Measurements from ENCODE around the gene TMC1. TPM values are rescaled to one million over a fixed set of nuclear protein-coding genes. Genes with fewer than 3 reads are reported as not detected.
A peak's percentile ranks its signal among the peaks of the same experiment; 100 is the strongest.

The TMC1 gene
- total and polyA plus RNA-seq, 2 of the 8 experiments (the other 6 are each of a cell fraction or from before 2014, with no cell fraction given): 0.95 to 0.98 TPM

DNA sequence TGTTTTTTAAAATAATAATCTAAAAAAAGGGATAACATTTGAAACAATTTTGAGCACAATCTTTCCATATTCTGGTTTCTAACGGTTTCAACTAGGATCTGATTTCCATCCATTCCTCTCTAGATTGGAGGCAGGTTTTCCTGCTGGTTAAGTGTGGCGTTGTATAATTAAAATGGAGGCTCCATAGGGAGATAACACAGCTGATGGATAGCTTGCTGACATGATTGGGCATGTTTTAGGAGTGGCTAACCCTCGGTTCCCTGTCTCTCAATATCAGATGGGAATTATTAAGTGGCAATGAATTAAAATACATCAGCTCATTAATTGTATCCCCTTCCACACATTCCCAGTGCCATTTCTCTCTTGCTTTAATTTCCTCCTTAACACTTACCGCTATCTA lies 222.4 kb downstream of the TMC1 start:
- Histone ChIP-seq H4K91ac (replicated peaks; ENCODE audit: insufficient read length, low read length) (no peak overlapping the region), H3K79me1 (ENCODE audit: low read depth, low read length) (no peaks in the 10 kb centered on the region), H2BK5ac (ENCODE audit: low read depth, low read length) (no peak overlapping the region), H3K4me2 (ENCODE audit: insufficient read depth in 1 of 2, low read depth in 2 of 2, low read length in 2 of 2) (no peak overlapping the region), H2AFZ (ENCODE audit: low read length) (peak overlapping the region; percentile 91), H3K9ac (replicated peaks in 1 of 4; ENCODE audit: extremely low read depth in 1 of 4, low read depth in 3 of 4, low read length in 3 of 4) (no peak overlapping the region), H3K14ac (ENCODE audit: insufficient read length) (no peak overlapping the region), H4K5ac (ENCODE audit: insufficient read length, low read depth, low read length) (no peak overlapping the region), H3K23ac (ENCODE audit: insufficient read length) (no peak overlapping the region), H2AK5ac (ENCODE audit: low read depth, low read length) (no peak overlapping the region), H4K8ac (ENCODE audit: extremely low read depth, insufficient read depth, low read length) (no peak overlapping the region), H2BK20ac (ENCODE audit: low read length) (no peak overlapping the region), H3K9me3 (ENCODE audit: insufficient read depth in 2 of 2, low read depth in 1 of 2, low read length in 1 of 2) (no peaks in the 10 kb centered on the region), H2BK120ac (replicated peaks; ENCODE audit: low read depth, low read length) (no peak overlapping the region), H4K20me1 (replicated peaks in 1 of 2; ENCODE audit: control insufficient read depth in 1 of 2, insufficient read depth in 2 of 2, low read length in 2 of 2) (no peaks in the 10 kb centered on the region), H3K27me3 (replicated peaks in 1 of 4; ENCODE audit: control insufficient read depth in 3 of 4, extremely low read depth in 1 of 4, insufficient read depth in 3 of 4, low read length in 3 of 4) (no peaks in the 10 kb centered on the region), H3K27ac (ENCODE audit: low read depth, low read length) (no peak overlapping the region), H3K23me2 (ENCODE audit: low read depth, low read length) (no peaks in the 10 kb centered on the region), H3K4ac (replicated peaks; ENCODE audit: insufficient read length, low read depth, low read length) (no peak overlapping the region), H3K36me3 (ENCODE audit: control insufficient read depth in 2 of 4, insufficient read depth in 4 of 4, low read length in 3 of 4) (no peaks in the 10 kb centered on the region; a peak in 1 of 8 replicates), H2BK12ac (ENCODE audit: low read depth, low read length) (no peak overlapping the region), H3K4me1 (replicated peaks in 1 of 4; ENCODE audit: control insufficient read depth in 3 of 4, insufficient read depth in 4 of 4, low read length in 3 of 4) (no peaks in the 10 kb centered on the region), H3K56ac (replicated peaks; ENCODE audit: insufficient read length, low read depth, low read length) (no peak overlapping the region), H2BK15ac (ENCODE audit: low read length) (no peak overlapping the region), H3K4me3 (ENCODE audit: extremely low read depth in 1 of 4, insufficient read depth in 2 of 4, low read depth in 3 of 4, low read length in 4 of 4) (no peak overlapping the region), H3K18ac (ENCODE audit: extremely low read depth, low read length) (no peak overlapping the region), H3K79me2 (ENCODE audit: control insufficient read depth in 1 of 2, insufficient read depth in 2 of 2, low read length in 2 of 2) (no peaks in the 10 kb centered on the region)
- DNase-seq (ENCODE audit: low read depth in 1 of 2, low spot score in 2 of 2) (no peak), FAIRE-seq (no peak)
- ChIA-PET POLR2A (ENCODE audit: partially characterized antibody) (no interaction called here), CTCF (ENCODE audit: partially characterized antibody) (no interaction called here)
- WGBS, 2 experiments (ENCODE audit: extremely low coverage in 1 of 2, insufficient coverage in 1 of 2, insufficient read length in 1 of 2, insufficient replicate concordance in 2 of 2, low coverage in 1 of 2, low lambda C conversion rate in 2 of 2, missing lambda C conversion rate in 1 of 2): 92 to 100% methylated on average over 1 to 4 of the region's 4 CpGs
- TF ChIP-seq, protein P1, sequence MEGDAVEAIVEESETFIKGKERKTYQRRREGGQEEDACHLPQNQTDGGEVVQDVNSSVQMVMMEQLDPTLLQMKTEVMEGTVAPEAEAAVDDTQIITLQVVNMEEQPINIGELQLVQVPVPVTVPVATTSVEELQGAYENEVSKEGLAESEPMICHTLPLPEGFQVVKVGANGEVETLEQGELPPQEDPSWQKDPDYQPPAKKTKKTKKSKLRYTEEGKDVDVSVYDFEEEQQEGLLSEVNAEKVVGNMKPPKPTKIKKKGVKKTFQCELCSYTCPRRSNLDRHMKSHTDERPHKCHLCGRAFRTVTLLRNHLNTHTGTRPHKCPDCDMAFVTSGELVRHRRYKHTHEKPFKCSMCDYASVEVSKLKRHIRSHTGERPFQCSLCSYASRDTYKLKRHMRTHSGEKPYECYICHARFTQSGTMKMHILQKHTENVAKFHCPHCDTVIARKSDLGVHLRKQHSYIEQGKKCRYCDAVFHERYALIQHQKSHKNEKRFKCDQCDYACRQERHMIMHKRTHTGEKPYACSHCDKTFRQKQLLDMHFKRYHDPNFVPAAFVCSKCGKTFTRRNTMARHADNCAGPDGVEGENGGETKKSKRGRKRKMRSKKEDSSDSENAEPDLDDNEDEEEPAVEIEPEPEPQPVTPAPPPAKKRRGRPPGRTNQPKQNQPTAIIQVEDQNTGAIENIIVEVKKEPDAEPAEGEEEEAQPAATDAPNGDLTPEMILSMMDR (IDR thresholded peaks at IDR 0.05; ENCODE audit: control extremely low read depth in 1 of 3, insufficient read depth in 1 of 3, low read depth in 1 of 3, low read length in 3 of 3): no peak
- TF ChIP-seq RFX5 (IDR thresholded peaks at IDR 0.05; ENCODE audit: borderline replicate concordance, low read depth, low read length): no peak
- no peak for TF ChIP-seq SUZ12 (IDR thresholded peaks at IDR 0.05; ENCODE audit: low read length)
- TF ChIP-seq SP1 (IDR thresholded peaks at IDR 0.05; ENCODE audit: low read depth, low read length): no peak
- TF ChIP-seq EP300 (IDR thresholded peaks at IDR 0.05; ENCODE audit: borderline replicate concordance in 1 of 2, low read depth in 2 of 2, low read length in 2 of 2): no peak
- TF ChIP-seq CTBP2 (IDR thresholded peaks at IDR 0.05; ENCODE audit: borderline replicate concordance, insufficient read depth, insufficient read length, low read length): no peak
- TF ChIP-seq SIN3A (conservative IDR thresholded peaks at IDR 0.05 in 1 of 2, IDR thresholded peaks at IDR 0.05 in 1 of 2; ENCODE audit: low read depth in 1 of 2, low read length in 2 of 2): no peak
- TF ChIP-seq KDM5A (IDR thresholded peaks at IDR 0.05; ENCODE audit: low read length): no peak
- TF ChIP-seq GTF2F1 (IDR thresholded peaks at IDR 0.05; ENCODE audit: borderline replicate concordance, low read depth, low read length): no peak
- no peak for TF ChIP-seq NRF1 (IDR thresholded peaks at IDR 0.05; ENCODE audit: low read depth, low read length)
- TF ChIP-seq NANOG (IDR thresholded peaks at IDR 0.05; ENCODE audit: insufficient read depth, low read depth, low read length, poor library complexity, severe bottlenecking): no peak
- no peak for TF ChIP-seq SIX5 (IDR thresholded peaks at IDR 0.05; ENCODE audit: low read depth, low read length)

Measured in H1 (cell line).